SU-DHL-6 (cell line): Measurements from ENCODE around the gene SMARCAL1.

ENCODE experiments used
- EZH2phosphoT487 ChIP-seq: fragments of 200-600 bp; sonication (generic), shearing (Covaris generic); conservative IDR thresholded peaks from 2 replicates; pipeline ENCODE4 v1.6.1; 2018; ENCODE audit warnings: mild to moderate bottlenecking, antibody characterized with exemption, low read length, moderate library complexity, mixed read lengths
- TF ChIP-seq, protein P1 (sequence below): fragments of 200-600 bp; sonication (generic); IDR thresholded peaks from one replicate; pipeline ENCODE4 v1.5.1; 2017; ENCODE audit warnings: antibody characterized with exemption, mild to moderate bottlenecking, low read length, moderate library complexity; ENCODE audit not compliant: insufficient read depth, poor library complexity, severe bottlenecking

DNA sequence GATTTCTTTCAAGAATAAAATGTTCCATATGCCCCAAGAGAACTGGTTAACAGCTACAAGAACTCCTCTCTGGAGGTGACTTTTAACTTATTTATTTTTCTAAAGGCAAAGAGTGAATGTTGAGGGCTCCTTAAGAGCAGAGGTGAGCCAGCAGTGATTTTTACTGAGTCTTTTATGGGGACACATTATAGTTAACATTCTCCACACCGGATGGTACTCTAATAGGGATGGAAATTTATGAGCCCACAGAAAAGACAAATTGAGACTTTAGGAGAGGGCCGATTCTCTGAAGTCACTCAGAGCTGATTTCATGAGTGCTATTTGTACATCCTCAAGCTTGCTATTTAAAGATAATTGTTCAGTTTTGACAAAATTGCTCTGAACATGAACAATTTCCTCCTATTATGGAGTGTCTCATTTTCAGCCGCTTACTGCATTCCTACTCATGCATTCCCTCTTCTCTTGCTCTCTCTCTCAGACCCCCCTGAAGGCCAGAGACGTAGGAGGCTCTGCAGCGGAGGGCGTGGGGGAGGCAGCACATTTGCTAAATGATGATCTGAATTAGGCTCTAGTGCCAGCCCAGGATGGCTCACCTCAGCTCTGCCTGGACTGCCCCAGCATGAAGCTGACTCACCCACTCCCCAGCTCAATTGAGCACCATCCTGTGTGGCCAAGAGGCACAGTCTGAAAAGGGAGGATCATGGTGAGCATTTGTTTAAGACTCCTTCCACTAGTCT lies 80.5 kb downstream of the SMARCAL1 start:
- TF ChIP-seq, protein P1, sequence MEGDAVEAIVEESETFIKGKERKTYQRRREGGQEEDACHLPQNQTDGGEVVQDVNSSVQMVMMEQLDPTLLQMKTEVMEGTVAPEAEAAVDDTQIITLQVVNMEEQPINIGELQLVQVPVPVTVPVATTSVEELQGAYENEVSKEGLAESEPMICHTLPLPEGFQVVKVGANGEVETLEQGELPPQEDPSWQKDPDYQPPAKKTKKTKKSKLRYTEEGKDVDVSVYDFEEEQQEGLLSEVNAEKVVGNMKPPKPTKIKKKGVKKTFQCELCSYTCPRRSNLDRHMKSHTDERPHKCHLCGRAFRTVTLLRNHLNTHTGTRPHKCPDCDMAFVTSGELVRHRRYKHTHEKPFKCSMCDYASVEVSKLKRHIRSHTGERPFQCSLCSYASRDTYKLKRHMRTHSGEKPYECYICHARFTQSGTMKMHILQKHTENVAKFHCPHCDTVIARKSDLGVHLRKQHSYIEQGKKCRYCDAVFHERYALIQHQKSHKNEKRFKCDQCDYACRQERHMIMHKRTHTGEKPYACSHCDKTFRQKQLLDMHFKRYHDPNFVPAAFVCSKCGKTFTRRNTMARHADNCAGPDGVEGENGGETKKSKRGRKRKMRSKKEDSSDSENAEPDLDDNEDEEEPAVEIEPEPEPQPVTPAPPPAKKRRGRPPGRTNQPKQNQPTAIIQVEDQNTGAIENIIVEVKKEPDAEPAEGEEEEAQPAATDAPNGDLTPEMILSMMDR, result no peak
- TF ChIP-seq EZH2phosphoT487, result no peak
